ENCODE data around the gene LRRC28. TPM values are rescaled to one million over a fixed set of nuclear protein-coding genes. Genes with fewer than 3 reads are reported as not detected.

The LRRC28 gene
- total RNA-seq, 1 experiment from 2014 or later: 21.4 TPM

GRCh38 chr15:99430881-99431401 is 179.7 kb downstream of the LRRC28 start:
- Histone ChIP-seq H4K20me1 (ENCODE audit: insufficient read depth) (no peaks in the 10 kb centered on the region), H3K4me2 (ENCODE audit: low read length) (no peak overlapping the region), H3K9me3 (ENCODE audit: control insufficient read depth in 1 of 2, insufficient read depth in 1 of 2, low read depth in 1 of 2, low read length in 2 of 2) (no peaks in the 10 kb centered on the region), H3K9ac (ENCODE audit: low read length) (no peak overlapping the region), H3K27me3 (ENCODE audit: insufficient read depth, low read length) (no peaks in the 10 kb centered on the region), H3K4me1 (ENCODE audit: control insufficient read depth in 1 of 2, insufficient read depth in 2 of 2, low read length in 2 of 2) (peaks cover 32 to 36% of the 10 kb centered on the region in 2 experiments), H3K9me2 (ENCODE audit: insufficient read depth) (no peaks in the 10 kb centered on the region), H3K27ac (ENCODE audit: low read depth, low read length) (no peak overlapping the region), H2AFZ (ENCODE audit: low read depth, low read length, poor library complexity, severe bottlenecking) (no peak overlapping the region), H3K79me2 (ENCODE audit: insufficient read depth, low read length) (no peaks in the 10 kb centered on the region), H3K36me3 (ENCODE audit: control insufficient read depth in 1 of 2, insufficient read depth in 2 of 2, low read length in 2 of 2) (no peaks in the 10 kb centered on the region), H3K4me3 (replicated peaks in 1 of 2; ENCODE audit: low read depth in 1 of 2, low read length in 2 of 2) (no peak overlapping the region)
- CTCF ChIA-PET: interaction anchor here (0.9 kb wide), 1 partner anchor 74 kb away, joined by 3 read pairs; no protein-coding TSS in a partner anchor
- intact Hi-C loops (cut with micrococcal nuclease): no loop called here
- RAD21 ChIA-PET (ENCODE audit: low non-redundant PET in 1 of 2, low total read pairs in 2 of 2, uncharacterized antibody in 2 of 2, unreplicated experiment in 2 of 2): no interaction called here
- no peak for ATAC-seq
- no peak for DNase-seq (ENCODE audit: low read depth, low spot score)
- POLR2A ChIA-PET: no interaction called here
- no TSS peak for BruUV-seq (replicated peaks)
- TF ChIP-seq RAD21 (IDR thresholded peaks at IDR 0.05; ENCODE audit: low read depth): no peak
- TF ChIP-seq ZFX (IDR thresholded peaks at IDR 0.05): no peak
- no peak for TF ChIP-seq EGR1 (IDR thresholded peaks at IDR 0.05; ENCODE audit: low read depth)
- no peak for TF ChIP-seq ZNF274 (IDR thresholded peaks at IDR 0.05; ENCODE audit: low read depth, low read length)
- TF ChIP-seq SIN3A (IDR thresholded peaks at IDR 0.05; ENCODE audit: low read depth): no peak
- TF ChIP-seq CTCF (IDR thresholded peaks at IDR 0.05 in 2 of 3, conservative IDR thresholded peaks at IDR 0.05 in 1 of 3; ENCODE audit: borderline replicate concordance in 1 of 3, insufficient read depth in 1 of 3, low read depth in 2 of 3, low read length in 2 of 3): no peak
- TF ChIP-seq ATF3 (IDR thresholded peaks at IDR 0.05): no peak
- no peak for TF ChIP-seq YY1 (IDR thresholded peaks at IDR 0.05; ENCODE audit: extremely low read depth, insufficient replicate concordance, low read depth, low read length)
- TF ChIP-seq POLR2A (IDR thresholded peaks at IDR 0.05; ENCODE audit: borderline replicate concordance, extremely low read depth, insufficient read depth, insufficient read length): no peak
- TF ChIP-seq CBX3 (IDR thresholded peaks at IDR 0.05; ENCODE audit: low read depth): no peak
- no peak for TF ChIP-seq SRF (IDR thresholded peaks at IDR 0.05; ENCODE audit: low read depth)

Measured in HCT116 (cell line).